H1 (cell line): ENCODE data around the gene KANSL3. TPM values are rescaled to one million over a fixed set of nuclear protein-coding genes. Genes with fewer than 3 reads are reported as not detected.

Source experiments
- CTCF ChIA-PET: fragments of 300-600 bp; sonication (Branson Sonifier 250); formaldehyde crosslinking; loops from one replicate; lab custom pipeline; 2021; ENCODE audit not compliant: partially characterized antibody; lab: Charles Lee
- POLR2A ChIA-PET: fragments of 300-600 bp; sonication (Branson Sonifier 250); formaldehyde crosslinking; loops from one replicate; lab custom pipeline; 2021; ENCODE audit warnings: inconsistent platforms; ENCODE audit not compliant: partially characterized antibody; lab: Charles Lee
- DNase-seq, 2 experiments: peaks; one replicate each; pipeline versions ENCODE4 v3.0.0 to v3.0.0-alpha.2; 2010 to 2022; ENCODE audit warnings: low spot score in 2 of 2, low read depth in 1 of 2, mixed read lengths in 1 of 2
- FAIRE-seq: peaks from 2 replicates; lab custom pipeline; 2011; peaks lifted over from hg19 to GRCh38; lab: Jason Lieb, UNC
- H2AFZ ChIP-seq: 2 replicates; pipeline ENCODE4 v1.8.1; 2012; ENCODE audit warnings: low read length, inconsistent platforms
- H2AK5ac ChIP-seq: 2 replicates; pipeline ENCODE4 v1.6.1; 2013; ENCODE audit warnings: low read depth, low read length
- H2BK120ac ChIP-seq: replicated peaks from 2 replicates; pipeline ENCODE3; 2013; ENCODE audit warnings: low read depth, low read length, inconsistent platforms
- H2BK12ac ChIP-seq: 2 replicates; pipeline ENCODE4 v1.6.1; 2013; ENCODE audit warnings: low read depth, low read length
- H2BK15ac ChIP-seq: 2 replicates; pipeline ENCODE4 v1.6.1; 2013; ENCODE audit warnings: low read length
- H2BK20ac ChIP-seq: 2 replicates; pipeline ENCODE4 v1.6.1; 2013; ENCODE audit warnings: low read length
- H2BK5ac ChIP-seq: 2 replicates; pipeline ENCODE4 v1.6.1; 2013; ENCODE audit warnings: low read depth, low read length
- H3K14ac ChIP-seq: 2 replicates; pipeline ENCODE4 v1.6.1; 2013; ENCODE audit warnings: inconsistent platforms; ENCODE audit not compliant: insufficient read length
- H3K18ac ChIP-seq: 2 replicates; pipeline ENCODE4 v1.6.1; 2013; ENCODE audit warnings: low read length; ENCODE audit errors: extremely low read depth
- H3K23ac ChIP-seq: 2 replicates; pipeline ENCODE4 v1.6.1; 2013; ENCODE audit warnings: inconsistent platforms; ENCODE audit not compliant: insufficient read length
- H3K23me2 ChIP-seq: 2 replicates; pipeline ENCODE4 v1.6.1; 2013; ENCODE audit warnings: low read depth, low read length
- H3K27ac ChIP-seq: 2 replicates; pipeline ENCODE4 v1.6.1; 2011; ENCODE audit warnings: low read depth, low read length, inconsistent platforms
- H3K27me3 ChIP-seq, 4 experiments: replicated peaks in 1 of 4; 1 replicate in 1 of 4; 2 replicates in 3 of 4; pipeline versions ENCODE4 v1.6.1 to v1.8.1; 2011 to 2013; ENCODE audit warnings: low read length in 3 of 4, mild to moderate bottlenecking in 3 of 4, inconsistent platforms in 2 of 4, mixed read lengths in 2 of 4, moderate library complexity in 1 of 4; ENCODE audit not compliant: control insufficient read depth in 3 of 4, insufficient read depth in 3 of 4; ENCODE audit errors: extremely low read depth in 1 of 4
- H3K36me3 ChIP-seq, 4 experiments: 2 replicates each; pipeline versions ENCODE4 v1.6.1 to v1.8.1; 2011 to 2013; ENCODE audit warnings: mild to moderate bottlenecking in 4 of 4, low read length in 3 of 4, moderate library complexity in 2 of 4, control low read depth in 1 of 4, inconsistent platforms in 1 of 4; ENCODE audit not compliant: insufficient read depth in 4 of 4, control insufficient read depth in 2 of 4
- H3K4ac ChIP-seq: replicated peaks from 2 replicates; pipeline ENCODE3; 2013; ENCODE audit warnings: low read length, low read depth, mixed read lengths, inconsistent platforms; ENCODE audit not compliant: insufficient read length
- H3K4me1 ChIP-seq, 4 experiments: replicated peaks in 1 of 4; 1 replicate in 1 of 4; 2 replicates in 3 of 4; pipeline versions ENCODE4 v1.6.1 to v1.8.1; 2011 to 2013; ENCODE audit warnings: low read length in 3 of 4, inconsistent platforms in 2 of 4, mixed read lengths in 1 of 4; ENCODE audit not compliant: insufficient read depth in 4 of 4, control insufficient read depth in 3 of 4
- H3K4me2 ChIP-seq, 2 experiments: 2 replicates each; pipeline versions ENCODE4 v1.6.1 to v1.8.1; 2011 to 2013; ENCODE audit warnings: low read depth in 2 of 2, low read length in 2 of 2, control low read depth in 1 of 2, inconsistent platforms in 1 of 2, mild to moderate bottlenecking in 1 of 2; ENCODE audit not compliant: insufficient read depth in 1 of 2
- H3K4me3 ChIP-seq, 4 experiments: fragments of 200-600, 300-600 bp in 1 of 4; sonication (generic), shearing (Covaris generic), sonication (Bioruptor Twin) in 1 of 4; 2 replicates each; pipeline versions ENCODE4 v1.5.1 to v1.8.1; 2011 to 2016; ENCODE audit warnings: low read length in 4 of 4, low read depth in 3 of 4, control low read depth in 2 of 4, inconsistent platforms in 2 of 4, mild to moderate bottlenecking in 2 of 4, mixed read lengths in 1 of 4, moderate library complexity in 1 of 4; ENCODE audit not compliant: insufficient read depth in 2 of 4; ENCODE audit errors: extremely low read depth in 1 of 4
- H3K56ac ChIP-seq: replicated peaks from 2 replicates; pipeline ENCODE3; 2013; ENCODE audit warnings: low read depth, mild to moderate bottlenecking, mixed read lengths, low read length, inconsistent platforms; ENCODE audit not compliant: insufficient read length
- H3K79me1 ChIP-seq: 2 replicates; pipeline ENCODE4 v1.6.1; 2013; ENCODE audit warnings: low read depth, low read length, control low read depth
- H3K79me2 ChIP-seq, 2 experiments: 2 replicates each; pipeline versions ENCODE4 v1.6.1 to v1.8.1; 2012 to 2013; ENCODE audit warnings: low read length in 2 of 2, mild to moderate bottlenecking in 2 of 2, inconsistent platforms in 1 of 2; ENCODE audit not compliant: insufficient read depth in 2 of 2, control insufficient read depth in 1 of 2
- H3K9ac ChIP-seq, 4 experiments: replicated peaks in 1 of 4; 1 replicate in 1 of 4; 2 replicates in 3 of 4; pipeline versions ENCODE4 v1.6.1 to v1.8.1; 2011 to 2013; ENCODE audit warnings: low read depth in 3 of 4, low read length in 3 of 4, control low read depth in 2 of 4, mild to moderate bottlenecking in 2 of 4, moderate library complexity in 2 of 4, inconsistent platforms in 1 of 4; ENCODE audit errors: extremely low read depth in 1 of 4
- H3K9me3 ChIP-seq, 2 experiments: 2 replicates each; pipeline versions ENCODE4 v1.6.1 to v1.8.1; 2012 to 2013; ENCODE audit warnings: mild to moderate bottlenecking in 2 of 2, moderate library complexity in 2 of 2, control low read depth in 1 of 2, inconsistent platforms in 1 of 2, low read depth in 1 of 2, low read length in 1 of 2, mixed read lengths in 1 of 2; ENCODE audit not compliant: insufficient read depth in 2 of 2
- H4K20me1 ChIP-seq, 2 experiments: replicated peaks in 1 of 2; 2 replicates each; pipeline versions ENCODE3 to v1.8.1; 2011 to 2013; ENCODE audit warnings: inconsistent platforms in 2 of 2, low read length in 2 of 2, mild to moderate bottlenecking in 1 of 2; ENCODE audit not compliant: insufficient read depth in 2 of 2, control insufficient read depth in 1 of 2
- H4K5ac ChIP-seq: 2 replicates; pipeline ENCODE4 v1.6.1; 2013; ENCODE audit warnings: low read length, low read depth, mixed read lengths, inconsistent platforms; ENCODE audit not compliant: insufficient read length
- H4K8ac ChIP-seq: 2 replicates; pipeline ENCODE4 v1.8.0; 2013; ENCODE audit warnings: mild to moderate bottlenecking, moderate library complexity, low read length, inconsistent platforms; ENCODE audit not compliant: insufficient read depth; ENCODE audit errors: extremely low read depth
- H4K91ac ChIP-seq: replicated peaks from 2 replicates; pipeline ENCODE3; 2013; ENCODE audit warnings: low read length, mixed read lengths, inconsistent platforms; ENCODE audit not compliant: insufficient read length
- KDM1A ChIP-seq: fragments of 200-600, 300-600 bp; sonication (generic); IDR thresholded peaks from 2 replicates; pipeline ENCODE4 v1.7.1; 2016; ENCODE audit warnings: mild to moderate bottlenecking, low read length, borderline replicate concordance
- TAF1 ChIP-seq: IDR thresholded peaks from 2 replicates; pipeline ENCODE4 v1.6.1; 2011; ENCODE audit warnings: mild to moderate bottlenecking, low read depth, low read length
- WGBS, 2 experiments: shearing (Covaris generic) in 1 of 2; methylation state at CpG; one replicate each; pipeline versions ENCODE4 v1.1.6 to v1.1.7; 2013 to 2015; ENCODE audit warnings: low lambda C conversion rate in 2 of 2, mixed read lengths in 2 of 2, inconsistent platforms in 1 of 2, low coverage in 1 of 2, missing lambda C conversion rate in 1 of 2; ENCODE audit not compliant: insufficient replicate concordance in 2 of 2, insufficient coverage in 1 of 2, insufficient read length in 1 of 2; ENCODE audit errors: extremely low coverage in 1 of 2, missing lambda C conversion rate in 1 of 2; 5-methylcytosine and 5-hydroxymethylcytosine counted together
- polyA plus RNA-seq, 7 experiments: library from polyadenylated mRNA; depleted of rRNA in 3 of 7; stranded (reverse) in 5 of 7; unstranded in 2 of 7; fragments of >200 nt in 5 of 7; fragments of 200-250 nt in 2 of 7; gene quantifications; 1 replicate in 5 of 7; 2 replicates in 1 of 7; 4 replicates in 1 of 7; pipeline versions ENCODE4 v1.2.1 to v1.2.3, GENCODE V29; 2011 to 2013; ENCODE audit warnings: missing spikeins in 2 of 7, mixed read lengths in 2 of 7
- total RNA-seq: library from RNA; stranded (reverse); fragmentation: NEBNext Ultra II Directional; extraction: Animal tissue kit (Norgen Biotek cat#: 25700); gene quantifications from 2 replicates; pipeline ENCODE4 v1.2.1, GENCODE V29; 2021

KANSL3 gene
- total and polyA plus RNA-seq, 2 of the 8 experiments (the other 6 are each of a cell fraction or from before 2014, with no cell fraction given): 19.8 to 31.4 TPM

DNA sequence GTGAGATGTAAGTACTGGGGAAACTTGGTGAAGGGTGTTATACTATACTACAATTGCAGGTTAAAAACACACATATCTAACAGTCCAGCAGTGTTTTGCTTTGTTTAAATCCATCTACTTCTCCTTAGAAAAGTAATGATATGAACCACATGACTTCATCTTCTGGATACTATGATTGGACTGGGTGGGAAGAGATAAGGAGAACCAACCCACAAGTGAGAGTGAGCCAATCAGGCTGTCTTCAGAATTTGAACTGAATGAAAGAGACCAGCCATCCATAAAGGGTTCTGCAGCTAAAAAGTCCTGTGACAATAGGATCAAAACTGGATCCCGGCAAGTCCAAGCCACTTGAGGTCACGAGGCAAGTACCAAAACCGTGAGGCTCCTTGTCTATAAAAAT lies 46.6 kb downstream of the KANSL3 start:
- no peak overlapping the region for H2AK5ac ChIP-seq
- CTCF ChIA-PET: interaction anchor here (0.8 kb wide), 1 partner anchor 10 kb away, joined by 3 read pairs; no protein-coding TSS in a partner anchor
- no peaks in the 10 kb centered on the region for H3K79me1 ChIP-seq
- no peak overlapping the region for H3K4ac ChIP-seq
- H3K4me3 ChIP-seq: no peak overlapping the region
- H3K9ac ChIP-seq: no peak overlapping the region
- TF ChIP-seq TAF1 (no peak), KDM1A (no peak)
- H4K20me1 ChIP-seq: no peaks in the 10 kb centered on the region
- no peak overlapping the region for H3K56ac ChIP-seq
- H3K23ac ChIP-seq: no peak overlapping the region
- no peak overlapping the region for H3K27ac ChIP-seq
- no peaks in the 10 kb centered on the region for H3K9me3 ChIP-seq
- no peaks in the 10 kb centered on the region for H3K4me1 ChIP-seq
- H3K4me2 ChIP-seq: no peak overlapping the region
- H2BK12ac ChIP-seq: no peak overlapping the region
- H2BK120ac ChIP-seq: no peak overlapping the region
- no peak overlapping the region for H4K8ac ChIP-seq
- H3K23me2 ChIP-seq: no peaks in the 10 kb centered on the region
- DNase-seq (no peak), FAIRE-seq (no peak)
- no peak overlapping the region for H4K5ac ChIP-seq
- H2AFZ ChIP-seq: no peak overlapping the region
- no peak overlapping the region for H3K18ac ChIP-seq
- no peaks in the 10 kb centered on the region for H3K27me3 ChIP-seq
- POLR2A ChIA-PET: interaction anchor here (0.6 kb wide), 1 partner anchor 208 kb away, joined by 3 read pairs; no protein-coding TSS in a partner anchor
- H2BK20ac ChIP-seq: no peak overlapping the region
- no peak overlapping the region for H2BK5ac ChIP-seq
- 87% methylated on average over 3 of the region's 3 CpGs; no CpG with 5 or more reads in 1 of the 2 experiments for WGBS, 2 experiments
- H3K79me2 ChIP-seq: no peaks in the 10 kb centered on the region
- peaks cover 5 to 30% (median 24%) of the 10 kb centered on the region in 4 experiments for H3K36me3 ChIP-seq
- no peak overlapping the region for H3K14ac ChIP-seq
- H2BK15ac ChIP-seq: no peak overlapping the region
- H4K91ac ChIP-seq: no peak overlapping the region
